K562 (cell line): ENCODE measurements around the gene C1orf56. TPM values are rescaled to one million over a fixed set of nuclear protein-coding genes. Genes with fewer than 3 reads are reported as not detected.

ENCODE experiments used
- ATAC-seq: fragments of 200-7000 bp; cut with Tn5 transposase; 3 replicates; pipeline ENCODE4 v1.9.1; 2020; ENCODE audit warnings: moderate library complexity
- BruUV-seq: library from RNA; stranded (reverse); fragments of 400-500 nt; replicated peaks from 2 replicates; lab custom pipeline; 2021; lab: Mats Ljungman, UMichigan
- CTCF ChIA-PET: fragments of 300-600 bp; formaldehyde crosslinking; extraction: SDS; loops from one replicate; lab custom pipeline; 2021; ENCODE audit warnings: low intra/inter-chr PET ratio; lab: Yijun Ruan, JAX
- POLR2A ChIA-PET: fragments of 300-600, 350-650 bp; sonication (Branson Sonifier 250); formaldehyde crosslinking; extraction: SDS; loops from one replicate; lab custom pipeline; 2021; ENCODE audit warnings: antibody characterized with exemption, inconsistent platforms; lab: Yijun Ruan, JAX
- DNase-seq, 4 experiments: peaks; one replicate each; pipeline versions ENCODE4 v3.0.0 to v3.0.0-alpha.2; 2011 to 2018; ENCODE audit warnings: low spot score in 3 of 4, mixed read lengths in 3 of 4; ENCODE audit errors: extremely low read depth in 1 of 4
- FAIRE-seq: peaks from 2 replicates; lab custom pipeline; 2011; peaks lifted over from hg19 to GRCh38; lab: Jason Lieb, UNC
- H2AFZ ChIP-seq: 2 replicates; pipeline ENCODE4 v1.6.0; 2011; ENCODE audit warnings: low read depth, low read length, control low read depth, inconsistent platforms
- H3K27ac ChIP-seq: fragments of 200-600 bp; 3 replicates; pipeline ENCODE4 v1.8.0; 2011; ENCODE audit warnings: low read depth, mild to moderate bottlenecking, control low read depth, inconsistent platforms, low read length, moderate library complexity, mixed read lengths; ENCODE audit errors: extremely low read depth
- H3K27me3 ChIP-seq, 2 experiments: fragments of 300-600 bp in 1 of 2; 2 replicates in 1 of 2; 3 replicates in 1 of 2; pipeline versions ENCODE4 v1.6.0 to v1.8.0; 2011; ENCODE audit warnings: inconsistent platforms in 2 of 2, low read length in 2 of 2, mild to moderate bottlenecking in 1 of 2, mixed read lengths in 1 of 2, moderate library complexity in 1 of 2; ENCODE audit not compliant: control insufficient read depth in 2 of 2, insufficient read depth in 2 of 2
- H3K36me3 ChIP-seq: fragments of 300-600 bp; 3 replicates; pipeline ENCODE4 v1.8.0; 2011; ENCODE audit warnings: mild to moderate bottlenecking, low read length, inconsistent platforms; ENCODE audit not compliant: control insufficient read depth, insufficient read depth
- H3K4me1 ChIP-seq, 2 experiments: fragments of 200-600 bp in 1 of 2; replicated peaks in 1 of 2; 2 replicates in 1 of 2; 3 replicates in 1 of 2; pipeline versions ENCODE4 v1.5.1 to v1.8.0; 2011; ENCODE audit warnings: inconsistent platforms in 2 of 2, low read length in 2 of 2, mild to moderate bottlenecking in 1 of 2, mixed read lengths in 1 of 2, moderate library complexity in 1 of 2; ENCODE audit not compliant: control insufficient read depth in 2 of 2, insufficient read depth in 2 of 2
- H3K4me2 ChIP-seq: 2 replicates; pipeline ENCODE4 v1.6.1; 2011; ENCODE audit warnings: low read length, control low read depth, inconsistent platforms, mixed read lengths; ENCODE audit not compliant: insufficient read depth
- H3K4me3 ChIP-seq: fragments of 200-600 bp; sonication (generic), shearing (Covaris generic); 2 replicates; pipeline ENCODE4 v1.5.1; 2016; ENCODE audit warnings: control low read depth, inconsistent platforms
- H3K79me2 ChIP-seq: fragments of 200-600 bp; 3 replicates; pipeline ENCODE4 v1.8.0; 2011; ENCODE audit warnings: low read length, inconsistent platforms; ENCODE audit not compliant: control insufficient read depth, insufficient read depth
- H3K9ac ChIP-seq, 2 experiments: 2 replicates each; pipeline versions ENCODE4 v1.6.0 to v1.6.1; 2011; ENCODE audit warnings: low read depth in 2 of 2, low read length in 2 of 2, control low read depth in 1 of 2, inconsistent platforms in 1 of 2, mild to moderate bottlenecking in 1 of 2, mixed read lengths in 1 of 2; ENCODE audit not compliant: insufficient read depth in 1 of 2
- H3K9me1 ChIP-seq: one replicate; pipeline ENCODE4 v1.6.0; 2011; ENCODE audit warnings: inconsistent platforms, mild to moderate bottlenecking, low read length, moderate library complexity; ENCODE audit not compliant: control insufficient read depth, insufficient read depth
- H3K9me3 ChIP-seq: replicated peaks from 2 replicates; pipeline ENCODE4 v1.5.1; 2011; ENCODE audit warnings: low read depth, low read length, inconsistent platforms; ENCODE audit not compliant: control insufficient read depth, insufficient read depth
- H4K20me1 ChIP-seq: replicated peaks from 2 replicates; pipeline ENCODE4 v1.6.1; 2011; ENCODE audit warnings: low read length, inconsistent platforms, mixed read lengths; ENCODE audit not compliant: control insufficient read depth, insufficient read depth
- AFF1 ChIP-seq, 2 experiments: fragments of 450-650 bp; IDR thresholded peaks; 2 replicates each; pipeline ENCODE4 v1.6.1; 2018; ENCODE audit warnings: mild to moderate bottlenecking in 2 of 2, low read depth in 1 of 2; ENCODE audit not compliant: partially characterized antibody in 2 of 2
- ARID1B ChIP-seq: fragments of 450-650 bp; IDR thresholded peaks from 2 replicates; pipeline ENCODE4 v1.6.1; 2016; ENCODE audit warnings: antibody characterized with exemption, mild to moderate bottlenecking, inconsistent platforms
- GABPA ChIP-seq: fragments of 200-800 bp; sonication (Bioruptor generic); conservative IDR thresholded peaks from 2 replicates; pipeline ENCODE4 v1.6.1; 2016; ENCODE audit warnings: low read depth, missing genetic modification characterization, missing compliant biosample characterization
- POLR2H ChIP-seq: IDR thresholded peaks from 2 replicates; pipeline ENCODE4 v1.6.1; 2016; ENCODE audit warnings: missing genetic modification characterization, low read depth, mild to moderate bottlenecking, control low read depth, missing compliant biosample characterization, moderate library complexity
- RBFOX2 ChIP-seq: fragments of 200-400 bp; formaldehyde crosslinking; IDR thresholded peaks from 2 replicates; pipeline ENCODE4 v1.6.1; 2017; ENCODE audit warnings: low read depth, mild to moderate bottlenecking, low read length, moderate library complexity
- ZC3H8 ChIP-seq: fragments of 450-650 bp; IDR thresholded peaks from 2 replicates; pipeline ENCODE4 v1.6.1; 2017
- WGBS: fragments of 100-300 bp; shearing (Covaris generic); methylation state at CpG from one replicate; pipeline ENCODE4 v1.1.6; 2016; ENCODE audit warnings: low coverage, mixed read lengths; ENCODE audit not compliant: insufficient coverage; ENCODE audit errors: missing lambda C conversion rate; 5-methylcytosine and 5-hydroxymethylcytosine counted together
- in situ Hi-C: fragments of 300-500 bp; cut with MboI; formaldehyde crosslinking; loops from 4 replicates; pipeline ENCODE4 v1.15.0; 2018; ENCODE audit warnings: inconsistent platforms, mixed read lengths
- intact Hi-C: fragments of 100-400 bp; cut with micrococcal nuclease; formaldehyde crosslinking; loops from 2 replicates; pipeline ENCODE4 v1.14.2; 2022
- polyA plus RNA-seq, 8 experiments: library from polyadenylated mRNA; depleted of rRNA in 4 of 8; stranded (reverse) in 5 of 8; unstranded in 3 of 8; fragments of >200 nt; fragmentation: Nextera tagmentation in 2 of 8; fragmentation: Illumina TruSeq in 1 of 8; extraction: Ambion mirVana in 2 of 8; extraction: Trizol in 1 of 8; gene quantifications; 2 replicates each; pipeline versions ENCODE4 v1.2.1 to v1.2.3, GENCODE V29; 2011 to 2014; ENCODE audit warnings: inconsistent platforms in 1 of 8, missing spikeins in 1 of 8
- total RNA-seq, 7 experiments: library from RNA; depleted of rRNA in 6 of 7; stranded (reverse); fragments of >200 nt in 6 of 7; fragmentation: Illumina TruSeq in 2 of 7; extraction: Trizol in 2 of 7; gene quantifications; 2 replicates each; pipeline versions ENCODE4 v1.2.1 to v1.2.3, GENCODE V29; 2011 to 2021; ENCODE audit warnings: low replicate concordance in 1 of 7

Gene C1orf56
- total and polyA plus RNA-seq, 9 of the 15 experiments (the other 6 are each of a cell fraction or from before 2014, with no cell fraction given): 0.18 to 15.7 (median 1.1) TPM

DNA sequence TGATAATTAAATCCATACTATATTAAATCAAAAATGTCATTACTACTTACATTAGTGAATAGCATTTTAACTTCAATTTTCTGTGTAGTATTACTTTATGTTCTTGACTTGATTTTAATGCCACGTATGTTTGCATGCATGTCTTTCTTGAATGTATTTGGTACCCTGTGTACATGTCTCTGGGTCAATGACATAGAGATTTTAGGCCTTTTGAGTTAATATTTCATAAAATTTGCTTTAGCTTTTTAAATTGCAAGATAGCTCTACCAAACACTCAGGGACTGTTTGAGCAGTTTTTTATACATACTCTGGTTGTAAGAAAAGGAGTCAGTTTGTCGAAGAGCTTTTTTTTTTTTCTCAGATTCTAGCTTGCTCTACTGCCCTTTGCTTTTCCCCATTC lies 14.2 kb downstream of the C1orf56 start:
- peak overlapping the region; percentile 91 for H3K27ac ChIP-seq

More for the DNA sequence above, 14.2 kb downstream of the C1orf56 start:
- ChIA-PET POLR2A (interaction anchor here (0.6 to 1.4 kb wide), 6 partner anchors 8 to 265 kb away, joined by 3 to 4 read pairs (median 3); partner anchors contain the start of gene PI4KB), CTCF (no interaction called here)
- Histone ChIP-seq H3K36me3 (peaks cover 40% of the 10 kb centered on the region), H3K9ac (peak overlapping the region in 1 of 2 experiments; percentile 92; a peak in 2 of 4 replicates), H3K9me1 (no peaks in the 10 kb centered on the region), H3K79me2 (peaks cover 84% of the 10 kb centered on the region), H3K4me1 (peaks cover 22 to 24% of the 10 kb centered on the region in 2 experiments), H3K4me3 (peak overlapping the region; percentile 95), H3K9me3 (no peaks in the 10 kb centered on the region), H3K27me3 (no peaks in the 10 kb centered on the region), H3K4me2 (peak overlapping the region; percentile 96), H2AFZ (no peak overlapping the region), H4K20me1 (no peaks in the 10 kb centered on the region)
- no TSS peak for BruUV-seq
- in situ Hi-C loops (no loop called here), intact Hi-C loops (no loop called here)
- TF ChIP-seq GABPA (tag) (no peak), ZC3H8 (no peak), ARID1B (no peak), RBFOX2 (peak; percentile 47), POLR2H (peak; percentile 22; the same call in 1 of the 2 replicates), AFF1 (IDR thresholded peaks at IDR 0.05; ENCODE audit: low read depth in 1 of 2, partially characterized antibody in 2 of 2) (no peak)
- ATAC-seq: no peak
- no peak for DNase-seq
- 8% methylated on average over 2 of the region's 2 CpGs for WGBS
- FAIRE-seq: peak; percentile 6
